IPS-NIHi7 (cell line): ENCODE results near the gene DYNC1H1.

Source experiments
- DNase-seq: peaks from one replicate; pipeline ENCODE4 v3.0.0; 2012; ENCODE audit warnings: mixed read lengths; ENCODE audit errors: extremely low spot score

Gene DYNC1H1

DNA sequence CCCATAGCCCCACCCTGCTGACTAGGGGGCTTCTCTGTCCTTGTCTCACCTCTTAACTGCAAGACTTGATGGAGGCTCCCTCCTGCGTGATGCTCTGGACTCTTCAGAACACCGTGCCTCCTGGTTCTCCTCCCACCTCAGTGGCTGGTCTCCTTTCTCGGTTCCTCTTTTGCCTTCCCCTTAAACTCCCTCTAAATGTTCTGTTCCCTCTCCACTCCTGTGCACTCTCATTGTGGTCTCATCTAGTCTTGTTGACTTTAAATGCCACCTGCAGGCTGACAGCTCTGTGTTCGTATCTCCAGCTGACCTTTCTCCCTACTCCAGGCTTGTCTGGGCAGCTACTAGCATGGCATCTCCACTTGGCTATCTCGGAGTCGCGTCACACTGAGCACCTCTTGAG, 28.3 kb downstream of the DYNC1H1 start:
- DNase-seq = no peak

DNA sequence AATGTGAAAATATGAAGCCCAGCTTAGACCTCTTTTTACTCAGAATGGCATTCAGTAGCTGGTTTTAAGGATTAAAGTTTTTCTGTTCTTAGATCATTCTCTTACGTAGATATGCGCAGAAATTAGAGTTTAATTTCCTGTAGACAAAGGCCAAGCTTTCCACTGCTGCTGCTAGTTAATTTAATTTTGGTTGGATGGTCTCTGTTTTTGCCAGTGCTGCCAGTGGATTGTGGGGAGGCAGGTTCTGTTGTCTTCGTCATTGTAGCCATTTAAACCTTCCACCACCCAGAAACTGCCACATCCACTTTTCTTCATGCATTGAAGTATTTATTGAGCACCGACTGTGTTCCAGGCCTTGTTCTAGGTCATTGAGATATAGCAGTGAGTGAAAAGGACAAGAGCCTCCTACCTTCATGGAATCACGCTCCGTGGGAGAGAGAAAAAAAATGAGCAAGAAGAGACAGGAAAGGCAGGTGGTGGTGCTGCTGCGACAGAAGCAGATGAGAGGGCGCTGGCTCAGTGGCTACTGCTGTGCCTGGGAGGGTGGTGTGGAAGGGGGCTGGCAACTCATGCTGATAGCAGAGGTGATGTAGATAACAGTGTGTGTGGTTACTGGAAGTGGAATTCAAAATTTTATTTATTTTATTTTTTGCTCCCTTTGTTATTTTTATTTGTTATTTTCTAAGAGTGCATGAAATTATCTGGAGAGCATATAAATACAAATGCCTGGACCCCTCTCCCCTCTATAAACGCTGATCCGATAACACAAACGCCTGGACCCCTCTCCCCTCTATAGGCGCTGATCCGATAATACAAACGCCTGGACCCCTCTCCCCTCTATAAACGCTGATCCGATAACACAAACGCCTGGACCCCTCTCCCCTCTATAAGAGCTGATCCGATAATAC, 33.3 kb downstream of the DYNC1H1 start:
- DNase-seq = no peak

DNA sequence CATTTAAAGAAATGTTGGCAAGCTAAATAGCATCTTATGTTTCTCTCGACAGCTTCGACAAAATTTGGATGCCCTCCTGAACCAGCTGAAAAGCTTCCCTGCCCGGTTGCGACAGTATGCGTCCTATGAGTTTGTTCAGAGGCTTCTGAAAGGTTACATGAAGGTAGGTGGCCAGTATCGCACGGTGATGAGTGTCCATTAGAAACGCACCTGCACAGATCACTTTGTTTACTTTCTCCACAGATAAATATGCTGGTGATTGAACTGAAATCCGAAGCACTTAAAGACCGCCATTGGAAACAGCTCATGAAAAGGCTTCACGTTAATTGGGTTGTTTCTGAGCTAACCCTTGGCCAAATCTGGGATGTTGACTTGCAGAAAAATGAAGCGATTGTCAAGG, 36.5 kb downstream of the DYNC1H1 start:
- no peak for DNase-seq

DNA sequence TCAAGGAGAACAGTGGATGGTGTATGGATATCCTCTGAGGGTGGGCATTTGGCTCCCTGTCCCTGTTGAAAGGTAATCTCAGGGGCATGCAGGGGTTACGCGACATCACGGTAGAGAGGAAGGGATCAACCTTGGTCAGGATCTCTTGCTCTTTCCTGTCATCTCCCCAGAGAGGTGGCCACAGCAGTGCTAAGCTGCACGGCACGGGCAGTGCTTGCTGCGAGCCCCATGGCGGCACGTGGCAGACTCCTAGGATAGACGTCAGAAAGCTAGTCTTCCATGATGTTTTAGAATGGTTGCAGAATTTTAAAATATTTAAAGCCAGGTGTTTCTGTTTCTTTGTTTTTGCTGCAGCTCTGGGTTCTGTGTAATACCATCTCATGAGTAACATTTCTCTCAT, 41.0 kb downstream of the DYNC1H1 start:
- DNase-seq = no peak

DNA sequence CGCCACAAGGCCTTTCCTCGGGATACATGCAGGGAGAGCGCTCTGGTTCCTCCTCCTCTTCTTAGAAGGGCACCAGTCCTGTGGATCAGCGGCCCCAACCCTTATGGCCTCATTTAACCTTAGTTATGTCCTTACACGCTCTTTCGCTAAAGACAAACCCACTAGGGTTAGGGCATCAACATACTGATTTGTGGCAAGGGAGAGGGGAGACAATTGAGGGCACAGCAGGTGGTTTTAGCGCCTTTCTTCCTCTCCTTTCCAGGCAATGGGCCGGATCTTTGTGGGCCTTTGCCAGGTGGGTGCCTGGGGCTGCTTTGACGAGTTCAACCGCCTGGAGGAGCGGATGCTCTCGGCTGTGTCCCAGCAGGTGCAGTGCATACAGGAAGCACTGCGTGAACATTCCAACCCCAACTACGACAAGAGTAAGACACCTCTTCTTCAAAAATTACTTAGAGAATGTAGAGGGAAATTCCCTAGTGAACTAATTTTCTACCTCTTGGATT, 43.6 kb downstream of the DYNC1H1 start:
- DNase-seq = no peak

DNA sequence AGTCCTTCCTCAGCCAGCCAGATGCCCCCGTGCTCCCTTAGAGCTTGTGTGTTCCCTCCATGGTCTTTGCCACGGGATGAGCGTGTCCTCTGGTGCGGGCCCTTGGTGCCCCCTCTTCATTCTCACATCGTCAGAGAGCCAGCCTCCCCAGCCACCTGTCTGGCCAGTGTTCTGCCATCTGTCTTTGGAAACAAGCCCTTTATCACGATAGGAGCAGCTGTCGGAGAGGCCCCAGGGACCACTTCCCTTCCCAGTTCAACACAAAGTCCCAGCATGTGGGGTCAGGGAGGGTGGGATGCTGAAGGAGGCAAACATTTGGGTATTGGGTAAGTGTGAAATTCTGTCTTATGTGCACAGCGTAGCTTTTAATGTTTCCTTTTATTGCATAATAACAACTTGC, 44.5 kb downstream of the DYNC1H1 start:
- no peak for DNase-seq

DNA sequence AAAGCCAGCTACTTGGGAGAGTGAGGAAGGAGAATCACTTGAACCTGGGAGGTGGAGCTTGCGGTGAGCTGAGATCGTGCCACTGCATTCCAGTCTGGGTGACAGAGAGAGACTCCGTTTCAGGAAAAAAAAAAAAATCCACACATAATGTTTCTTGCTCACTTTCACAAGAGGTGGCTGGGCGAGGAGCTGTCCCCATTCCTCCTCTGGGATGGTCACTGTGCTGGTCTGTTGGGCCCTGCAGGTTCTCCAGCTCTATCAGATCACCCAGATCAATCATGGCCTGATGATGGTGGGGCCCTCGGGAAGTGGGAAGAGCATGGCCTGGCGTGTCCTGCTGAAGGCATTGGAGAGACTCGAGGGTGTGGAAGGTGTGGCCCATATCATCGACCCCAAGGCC, 47.3 kb downstream of the DYNC1H1 start:
- no peak for DNase-seq

DNA sequence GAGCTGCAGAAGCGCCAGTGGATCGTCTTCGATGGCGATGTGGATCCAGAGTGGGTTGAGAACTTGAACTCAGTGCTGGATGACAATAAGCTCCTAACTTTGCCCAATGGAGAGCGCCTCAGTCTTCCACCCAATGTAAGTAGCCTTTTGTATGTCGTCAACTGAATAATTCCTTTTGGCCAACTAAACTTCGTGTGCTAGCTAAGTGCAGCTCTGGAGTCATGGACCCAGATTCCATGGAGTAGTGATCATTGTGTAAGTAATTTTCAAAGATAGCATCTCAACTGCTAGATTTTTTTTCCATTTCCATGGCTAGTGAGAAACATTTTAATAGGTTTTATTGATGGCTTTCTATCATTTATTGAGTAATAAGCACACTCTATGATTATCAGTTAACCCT, 48.0 kb downstream of the DYNC1H1 start:
- no peak for DNase-seq

DNA sequence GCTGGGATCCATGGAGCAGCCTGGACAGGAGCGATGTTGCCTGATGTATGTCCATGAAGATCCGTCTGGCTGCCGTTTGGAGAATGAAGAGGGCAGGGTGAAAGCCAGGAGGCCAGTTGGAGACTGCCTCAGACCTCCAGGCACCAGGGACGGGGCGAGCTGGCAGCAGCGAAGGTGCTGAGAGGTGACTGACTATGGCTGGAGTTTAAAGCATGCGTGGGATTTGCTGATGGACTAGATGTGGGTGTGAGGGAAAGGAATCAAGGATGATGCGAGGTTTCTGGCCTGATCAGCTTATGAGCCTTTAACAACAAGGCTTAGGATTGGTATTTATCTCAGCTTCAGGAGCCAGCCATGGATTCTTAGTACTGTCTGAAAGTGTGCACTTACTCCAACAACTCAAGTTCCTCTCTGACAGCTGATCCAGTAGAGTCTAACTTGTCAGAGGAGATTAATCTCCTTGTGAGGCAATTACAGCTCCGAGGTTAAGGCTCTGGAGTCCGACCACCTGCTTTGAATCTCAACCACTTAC, 49.4 kb downstream of the DYNC1H1 start:
- no peak for DNase-seq

DNA sequence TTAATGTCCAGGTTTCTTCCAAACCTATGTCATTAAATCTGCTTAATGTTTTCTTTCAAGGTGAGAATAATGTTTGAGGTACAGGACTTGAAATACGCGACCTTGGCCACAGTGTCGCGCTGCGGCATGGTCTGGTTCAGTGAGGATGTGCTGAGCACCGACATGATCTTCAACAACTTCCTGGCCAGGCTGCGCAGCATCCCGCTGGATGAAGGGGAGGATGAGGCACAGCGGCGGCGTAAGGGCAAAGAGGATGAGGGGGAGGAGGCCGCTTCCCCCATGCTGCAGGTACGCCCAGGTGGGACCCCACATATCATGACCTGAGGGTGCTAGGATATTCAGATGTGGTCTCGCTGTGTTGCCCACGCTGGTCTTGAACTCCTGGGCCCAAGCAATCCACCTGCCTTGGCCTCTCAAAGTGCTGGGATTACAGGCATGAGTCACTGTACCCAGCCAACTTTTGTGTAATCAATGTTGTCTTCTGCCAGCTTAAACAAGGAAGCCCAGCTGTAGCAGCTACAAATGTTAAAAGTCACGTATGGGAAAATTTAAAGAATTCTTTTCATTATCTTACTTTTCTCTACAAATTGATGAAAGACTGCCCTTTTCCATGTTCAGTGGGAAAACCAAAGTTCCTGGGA, 50.8 kb downstream of the DYNC1H1 start:
- DNase-seq = no peak

DNA sequence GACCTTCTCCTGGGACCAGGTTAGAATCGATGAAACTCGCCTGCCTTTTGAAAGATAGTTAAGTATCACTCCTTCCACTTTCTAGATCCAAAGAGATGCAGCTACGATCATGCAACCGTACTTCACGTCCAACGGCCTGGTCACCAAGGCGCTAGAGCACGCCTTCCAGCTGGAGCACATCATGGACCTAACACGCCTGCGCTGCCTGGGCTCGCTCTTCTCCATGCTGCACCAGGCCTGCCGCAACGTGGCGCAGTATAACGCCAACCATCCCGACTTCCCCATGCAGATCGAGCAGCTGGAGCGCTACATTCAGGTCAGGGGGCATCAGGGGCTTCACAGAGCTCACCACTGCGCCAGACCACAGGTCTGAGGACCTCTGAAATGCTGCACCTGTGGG, 51.4 kb downstream of the DYNC1H1 start:
- no peak for DNase-seq

DNA sequence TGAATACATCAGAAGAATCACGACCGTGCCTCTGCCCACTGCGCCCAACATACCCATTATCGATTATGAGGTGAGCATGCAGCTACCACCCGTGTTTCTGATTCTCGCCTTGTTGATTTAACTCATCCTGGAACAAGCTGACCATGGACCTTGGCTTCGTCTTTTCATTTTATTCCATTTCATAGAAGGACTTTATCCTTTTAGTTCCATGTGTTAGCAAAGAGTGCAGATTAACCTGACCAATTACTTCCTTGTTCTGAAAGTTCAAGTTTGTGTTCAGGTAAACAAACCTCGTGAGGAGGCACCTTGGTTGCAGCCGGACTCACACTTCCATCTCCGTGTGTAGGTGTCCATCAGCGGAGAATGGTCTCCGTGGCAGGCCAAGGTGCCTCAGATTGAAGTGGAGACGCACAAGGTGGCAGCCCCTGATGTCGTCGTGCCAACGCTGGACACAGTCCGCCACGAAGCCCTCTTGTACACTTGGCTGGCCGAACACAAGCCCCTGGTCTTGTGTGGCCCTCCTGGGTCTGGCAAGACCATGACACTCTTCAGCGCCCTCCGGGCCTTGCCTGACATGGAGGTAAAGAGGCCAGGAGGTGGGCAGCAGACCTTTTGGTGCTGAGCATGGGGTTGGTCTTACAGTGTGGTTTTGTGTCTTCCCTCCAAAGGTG, 52.2 kb downstream of the DYNC1H1 start:
- no peak for DNase-seq

DNA sequence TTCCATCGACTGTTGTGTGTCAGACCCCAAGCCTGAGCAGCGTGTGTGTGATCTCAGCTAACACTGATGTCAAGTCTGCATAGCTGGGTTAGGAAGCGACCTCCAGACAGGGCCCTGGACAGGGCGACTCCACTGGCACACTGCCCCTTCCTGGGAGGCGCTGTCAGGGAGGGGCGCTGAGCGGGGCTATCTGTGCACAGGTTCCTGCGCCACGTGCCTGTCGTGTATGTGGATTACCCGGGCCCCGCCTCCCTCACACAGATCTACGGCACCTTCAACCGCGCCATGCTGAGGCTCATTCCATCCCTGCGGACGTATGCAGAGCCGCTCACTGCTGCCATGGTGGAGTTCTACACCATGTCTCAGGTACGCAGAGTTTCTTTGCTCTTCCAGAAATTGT, 53.9 kb downstream of the DYNC1H1 start:
- DNase-seq = no peak

DNA sequence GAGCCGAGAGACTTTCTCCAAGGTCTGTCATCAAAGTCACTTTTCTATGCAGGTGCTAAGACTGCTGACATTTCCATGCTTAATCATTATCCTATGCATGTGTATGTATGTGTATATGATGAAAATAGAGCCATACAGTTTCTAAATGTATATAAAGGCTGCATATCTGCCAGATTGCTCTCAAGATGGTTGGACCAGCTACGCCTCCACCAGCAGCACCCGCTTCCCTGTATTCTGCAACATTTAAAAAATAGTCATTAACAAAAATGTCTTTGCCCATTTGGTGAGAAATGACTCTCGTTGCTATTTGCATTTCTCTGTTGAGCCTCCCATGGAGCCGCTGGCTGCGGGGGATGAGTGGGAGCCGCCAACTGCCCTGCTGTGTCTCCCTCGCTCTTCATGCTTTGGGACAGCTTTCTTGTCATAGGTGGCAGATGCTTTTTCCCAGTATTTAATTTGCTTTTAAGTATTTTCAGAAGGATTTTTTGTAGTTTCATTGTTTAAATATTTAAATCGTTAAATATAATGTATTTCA, 54.7 kb downstream of the DYNC1H1 start:
- DNase-seq = no peak

DNA sequence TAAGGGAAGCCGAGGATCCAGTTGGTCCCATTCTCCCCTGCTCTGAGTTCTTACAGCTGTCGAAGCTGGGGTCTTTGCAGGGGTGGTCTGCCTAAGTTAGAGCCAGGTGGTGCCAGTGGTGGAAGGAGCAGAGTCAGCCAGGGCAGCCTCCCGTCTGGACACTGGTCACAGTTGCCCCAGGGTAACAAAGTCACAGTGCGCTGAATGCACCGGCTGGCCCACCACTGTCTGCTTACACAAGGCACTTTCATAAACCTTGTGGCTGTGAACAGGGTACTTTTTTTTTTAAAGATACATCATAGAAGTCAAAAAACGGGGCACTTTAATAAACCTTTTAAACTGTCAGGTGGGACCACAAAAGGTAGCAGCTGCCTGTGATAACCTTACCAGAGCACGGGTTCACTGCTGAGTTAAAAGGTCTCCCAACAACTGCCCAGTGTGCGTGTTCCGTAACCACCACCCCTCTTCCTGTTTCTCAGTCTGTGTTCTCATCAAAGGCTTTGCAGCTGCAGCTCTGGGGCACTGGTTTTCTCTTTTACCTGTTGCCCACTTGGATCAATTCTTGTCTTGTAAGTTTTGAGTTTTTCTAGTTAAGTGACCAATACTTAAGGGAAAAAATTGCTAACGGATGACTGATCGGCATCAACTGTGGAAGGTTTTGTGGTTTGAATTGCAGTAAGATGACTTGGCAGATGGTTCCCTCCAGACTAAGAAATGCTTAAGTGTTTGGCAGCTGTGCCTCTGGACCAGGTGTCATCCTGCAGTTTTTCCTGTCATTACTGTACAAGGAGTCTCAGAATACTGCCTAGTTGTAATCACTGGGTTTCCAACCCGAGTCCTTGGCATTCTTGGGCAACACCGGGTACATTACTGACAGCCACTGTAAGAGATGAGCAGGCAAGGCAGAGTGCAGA, 55.9 kb downstream of the DYNC1H1 start:
- no peak for DNase-seq

DNA sequence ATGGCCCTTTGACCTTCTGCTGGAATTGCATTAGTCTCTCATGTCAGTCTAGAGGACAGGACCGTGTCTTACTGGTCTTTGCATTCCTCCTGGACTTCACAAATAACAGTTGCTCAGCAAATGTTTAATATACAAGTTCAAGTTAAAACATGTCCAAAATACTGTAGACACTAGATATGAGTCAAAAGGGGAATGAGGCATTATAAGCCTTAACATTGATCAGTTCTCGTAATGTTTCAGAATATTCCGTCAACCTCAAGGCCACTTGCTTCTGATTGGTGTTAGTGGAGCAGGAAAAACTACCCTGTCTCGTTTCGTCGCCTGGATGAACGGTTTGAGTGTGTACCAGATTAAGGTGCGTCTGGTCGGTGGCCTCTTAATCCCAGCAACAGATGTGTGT, 62.6 kb downstream of the DYNC1H1 start:
- DNase-seq = no peak

DNA sequence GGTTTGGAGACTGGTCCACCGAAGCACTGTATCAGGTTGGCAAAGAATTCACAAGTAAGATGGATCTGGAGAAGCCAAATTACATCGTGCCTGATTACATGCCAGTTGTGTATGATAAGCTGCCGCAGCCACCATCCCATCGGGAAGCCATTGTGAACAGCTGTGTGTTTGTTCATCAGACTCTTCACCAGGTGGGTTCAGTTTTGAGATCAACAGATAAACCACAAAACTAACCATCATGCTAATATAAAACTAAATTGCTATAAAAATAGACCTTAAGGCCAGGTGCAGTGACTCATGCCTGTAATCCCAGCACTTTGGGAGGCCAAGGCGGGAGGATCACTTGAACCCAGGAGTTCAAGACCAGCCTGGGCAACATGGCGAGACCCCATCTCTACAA, 63.6 kb downstream of the DYNC1H1 start:
- DNase-seq = no peak

DNA sequence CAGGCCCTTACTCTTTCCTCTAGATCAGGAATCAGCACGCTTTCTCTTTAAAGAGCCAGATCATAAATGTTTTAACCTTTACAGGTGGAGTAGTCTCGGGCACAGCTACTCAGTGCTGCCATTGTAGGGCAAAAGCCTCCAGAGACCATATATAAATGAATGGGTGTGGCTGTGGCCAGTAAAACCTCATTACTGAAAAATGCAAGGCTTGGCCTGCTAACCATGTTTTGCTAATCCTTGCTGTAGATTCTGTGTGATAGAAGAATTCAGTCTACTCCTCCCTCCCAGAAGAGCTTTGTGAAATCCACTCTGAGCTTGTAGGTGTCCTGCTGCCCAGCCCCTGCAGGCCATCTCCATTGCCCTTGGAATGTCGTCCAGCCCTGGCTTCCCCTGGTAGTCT, 64.4 kb downstream of the DYNC1H1 start:
- DNase-seq = no peak

DNA sequence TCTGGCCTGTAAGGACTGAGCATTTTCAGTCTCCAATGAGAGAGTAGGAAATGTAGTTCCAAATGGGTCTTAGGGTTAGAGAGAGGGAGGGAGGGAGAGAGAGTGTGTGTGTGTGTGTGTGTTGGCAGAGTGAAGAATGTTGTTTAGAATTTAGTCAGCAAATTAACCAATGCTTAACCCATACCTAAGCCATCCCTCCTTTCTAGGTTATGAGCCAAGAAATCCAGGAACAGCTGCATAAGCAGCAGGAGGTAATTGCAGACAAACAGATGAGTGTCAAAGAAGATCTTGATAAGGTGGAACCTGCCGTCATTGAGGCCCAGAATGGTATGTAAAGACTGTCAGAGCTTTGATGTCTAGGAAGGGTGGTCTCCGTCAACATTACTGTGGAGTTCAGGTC, 65.6 kb downstream of the DYNC1H1 start:
- no peak for DNase-seq

DNA sequence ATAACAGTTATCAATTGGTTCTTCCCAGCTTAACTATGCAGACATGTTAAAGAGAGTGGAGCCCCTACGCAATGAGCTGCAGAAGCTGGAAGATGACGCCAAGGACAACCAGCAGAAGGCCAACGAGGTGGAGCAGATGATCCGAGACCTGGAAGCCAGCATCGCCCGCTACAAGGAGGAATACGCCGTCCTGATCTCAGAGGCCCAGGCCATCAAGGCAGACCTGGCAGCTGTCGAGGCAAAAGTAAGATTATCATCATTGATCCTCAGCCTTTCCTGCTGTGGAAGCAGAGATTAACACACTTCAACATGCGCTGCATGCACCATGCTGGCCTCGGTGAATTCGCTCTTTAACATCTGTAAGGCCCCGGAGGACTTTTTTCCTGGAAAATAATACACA, 68.9 kb downstream of the DYNC1H1 start:
- no peak for DNase-seq

DNA sequence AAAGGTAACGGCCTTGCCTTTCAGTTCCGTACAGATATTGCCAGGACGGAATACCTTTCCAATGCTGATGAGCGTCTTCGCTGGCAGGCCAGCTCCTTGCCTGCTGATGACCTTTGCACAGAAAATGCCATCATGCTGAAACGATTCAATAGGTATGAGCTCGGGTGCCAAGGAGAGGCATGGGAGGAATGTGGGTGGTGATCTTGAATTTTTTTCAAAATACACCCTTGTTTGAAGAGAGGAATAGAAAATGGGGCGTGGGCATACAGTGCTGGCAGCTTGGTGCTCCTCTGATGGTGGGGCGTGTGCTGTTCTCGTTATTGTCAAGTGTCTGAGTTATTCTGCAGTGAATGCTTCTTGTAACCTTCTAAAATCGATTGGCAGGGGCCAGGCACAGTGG, 69.9 kb downstream of the DYNC1H1 start:
- DNase-seq = no peak
